Ectodermal cell (in vitro differentiated cells): Measurements from ENCODE around the gene USP17L20.
"Not testable (repeated sequence)": the region's sequence is repeated elsewhere in the genome, so short reads cannot be mapped to it uniquely, and the experiment has no call there.

Experiments
- H3K27ac ChIP-seq: 2 replicates; pipeline ENCODE4 v1.7.0; 2013; ENCODE audit warnings: mild to moderate bottlenecking, low read depth, low read length; ENCODE audit not compliant: insufficient read depth, poor library complexity, severe bottlenecking
- H3K27me3 ChIP-seq: 2 replicates; pipeline ENCODE4 v1.7.0; 2013; ENCODE audit warnings: mild to moderate bottlenecking, low read length; ENCODE audit not compliant: insufficient read depth, control insufficient read depth, poor library complexity, severe bottlenecking
- H3K36me3 ChIP-seq: one replicate; pipeline ENCODE4 v1.7.0; 2013; ENCODE audit warnings: low read length; ENCODE audit not compliant: control insufficient read depth, insufficient read depth
- H3K4me1 ChIP-seq: one replicate; pipeline ENCODE4 v1.7.0; 2013; ENCODE audit warnings: low read length; ENCODE audit not compliant: control insufficient read depth, insufficient read depth
- H3K4me3 ChIP-seq: 2 replicates; pipeline ENCODE4 v1.7.0; 2013; ENCODE audit warnings: low read depth, low read length, control low read depth; ENCODE audit not compliant: insufficient read depth
- H3K9me3 ChIP-seq: 2 replicates; pipeline ENCODE4 v1.7.0; 2013; ENCODE audit warnings: mild to moderate bottlenecking, low read length, moderate library complexity; ENCODE audit not compliant: control insufficient read depth
- WGBS, 2 experiments: methylation state at CpG; one replicate each; pipeline ENCODE4 v1.1.7; 2013; ENCODE audit warnings: missing lambda C conversion rate in 2 of 2; 5-methylcytosine and 5-hydroxymethylcytosine counted together

The USP17L20 gene

DNA sequence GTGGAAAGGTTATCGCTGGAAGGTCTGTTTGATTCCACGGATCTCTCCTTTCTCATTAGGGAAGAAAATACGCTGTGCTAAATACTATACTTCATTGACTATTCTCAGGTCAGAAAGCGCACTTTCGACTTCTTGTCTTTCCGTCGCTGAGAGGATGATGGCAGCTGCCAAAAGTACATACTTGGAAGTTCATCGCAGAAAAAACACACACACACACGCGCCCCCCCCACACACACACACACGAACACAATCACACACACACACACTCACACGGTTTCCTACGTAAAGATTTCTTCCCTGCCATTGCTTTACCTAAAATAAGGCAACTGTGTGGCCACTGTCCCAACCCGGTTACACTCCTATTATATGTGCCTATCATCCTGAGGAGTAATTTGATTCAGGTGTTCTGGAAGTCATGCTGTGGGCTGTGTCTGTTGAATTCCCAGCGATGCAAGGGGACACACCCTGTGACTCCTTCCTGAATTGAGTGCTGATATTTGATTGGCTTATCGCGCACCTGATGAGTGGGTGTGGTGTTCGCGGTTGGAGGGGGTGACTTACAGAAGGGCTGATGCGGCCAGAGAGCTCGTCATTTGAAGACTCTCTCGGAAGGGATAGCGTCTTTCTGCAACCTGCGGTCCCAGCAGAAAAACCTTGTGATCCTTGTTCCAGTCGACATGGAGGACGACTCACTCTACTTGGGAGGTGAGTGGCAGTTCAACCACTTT lies 9.8 kb upstream of the USP17L20 start, which contains the start of gene USP17L18:
Gene USP17L18, plus strand, starts transcription at position 678 of the 728 bp plus-strand sequence. Its CDS starts 0 bp downstream, at position 678.
- H3K27me3 ChIP-seq, H3K27ac ChIP-seq, H3K9me3 ChIP-seq, H3K4me3 ChIP-seq, H3K4me1 ChIP-seq, H3K36me3 ChIP-seq: not testable (repeated sequence)
- 82 to 87% methylated on average over 9 of the region's 26 CpGs for WGBS, 2 experiments

DNA sequence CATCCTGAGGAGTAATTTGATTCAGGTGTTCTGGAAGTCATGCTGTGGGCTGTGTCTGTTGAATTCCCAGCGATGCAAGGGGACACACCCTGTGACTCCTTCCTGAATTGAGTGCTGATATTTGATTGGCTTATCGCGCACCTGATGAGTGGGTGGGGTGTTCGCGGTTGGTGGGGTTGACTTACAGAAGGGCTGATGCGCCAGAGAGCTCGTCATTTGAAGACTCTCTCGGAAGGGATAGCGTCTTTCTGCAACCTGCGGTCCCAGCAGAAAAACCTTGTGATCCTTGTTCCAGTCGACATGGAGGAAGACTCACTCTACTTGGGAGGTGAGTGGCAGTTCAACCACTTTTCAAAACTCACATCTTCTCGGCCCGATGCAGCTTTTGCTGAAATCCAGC lies 4.8 kb upstream of the USP17L20 start, which contains the start of gene USP17L19:
Gene USP17L19, plus strand, starts transcription at position 301 of the 400 bp plus-strand sequence. Its CDS starts 0 bp downstream, at position 301.
- not testable (repeated sequence) for H3K36me3 ChIP-seq, H3K27ac ChIP-seq, H3K4me3 ChIP-seq, H3K4me1 ChIP-seq, H3K27me3 ChIP-seq, H3K9me3 ChIP-seq
- no CpG with 5 or more reads among the region's 13 CpGs for WGBS, 2 experiments

DNA sequence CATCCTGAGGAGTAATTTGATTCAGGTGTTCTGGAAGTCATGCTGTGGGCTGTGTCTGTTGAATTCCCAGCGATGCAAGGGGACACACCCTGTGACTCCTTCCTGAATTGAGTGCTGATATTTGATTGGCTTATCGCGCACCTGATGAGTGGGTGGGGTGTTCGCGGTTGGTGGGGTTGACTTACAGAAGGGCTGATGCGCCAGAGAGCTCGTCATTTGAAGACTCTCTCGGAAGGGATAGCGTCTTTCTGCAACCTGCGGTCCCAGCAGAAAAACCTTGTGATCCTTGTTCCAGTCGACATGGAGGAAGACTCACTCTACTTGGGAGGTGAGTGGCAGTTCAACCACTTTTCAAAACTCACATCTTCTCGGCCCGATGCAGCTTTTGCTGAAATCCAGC lies 4.6 kb downstream of the USP17L20 start, which contains the start of gene USP17L21:
Gene USP17L21, plus strand, starts transcription at position 301 of the 400 bp plus-strand sequence. Its CDS starts 0 bp downstream, at position 301.
- no CpG with 5 or more reads among the region's 13 CpGs for WGBS, 2 experiments

DNA sequence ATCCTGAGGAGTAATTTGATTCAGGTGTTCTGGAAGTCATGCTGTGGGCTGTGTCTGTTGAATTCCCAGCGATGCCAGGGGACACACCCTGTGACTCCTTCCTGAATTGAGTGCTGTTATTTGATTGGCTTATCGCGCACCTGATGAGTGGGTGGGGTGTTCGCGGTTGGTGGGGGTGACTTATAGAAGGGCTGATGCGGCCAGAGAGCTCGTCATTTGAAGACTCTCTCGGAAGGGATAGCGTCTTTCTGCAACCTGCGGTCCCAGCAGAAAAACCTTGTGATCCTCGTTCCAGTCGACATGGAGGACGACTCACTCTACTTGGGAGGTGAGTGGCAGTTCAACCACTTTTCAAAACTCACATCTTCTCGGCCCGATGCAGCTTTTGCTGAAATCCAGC lies 9.4 kb downstream of the USP17L20 start, which contains the start of gene USP17L22:
Gene USP17L22, plus strand, starts transcription at position 301 of the 400 bp plus-strand sequence. Its CDS starts 0 bp downstream, at position 301.
- WGBS, 2 experiments = no CpG with 5 or more reads among the region's 15 CpGs
- H3K4me3 ChIP-seq, H3K27ac ChIP-seq, H3K27me3 ChIP-seq, H3K36me3 ChIP-seq, H3K4me1 ChIP-seq, H3K9me3 ChIP-seq: not testable (repeated sequence)

More for the DNA sequence above, 4.6 kb downstream of the USP17L20 start, which contains the start of gene USP17L21:
- not testable (repeated sequence) for H3K9me3 ChIP-seq, H3K36me3 ChIP-seq, H3K4me1 ChIP-seq, H3K27me3 ChIP-seq, H3K4me3 ChIP-seq, H3K27ac ChIP-seq

DNA sequence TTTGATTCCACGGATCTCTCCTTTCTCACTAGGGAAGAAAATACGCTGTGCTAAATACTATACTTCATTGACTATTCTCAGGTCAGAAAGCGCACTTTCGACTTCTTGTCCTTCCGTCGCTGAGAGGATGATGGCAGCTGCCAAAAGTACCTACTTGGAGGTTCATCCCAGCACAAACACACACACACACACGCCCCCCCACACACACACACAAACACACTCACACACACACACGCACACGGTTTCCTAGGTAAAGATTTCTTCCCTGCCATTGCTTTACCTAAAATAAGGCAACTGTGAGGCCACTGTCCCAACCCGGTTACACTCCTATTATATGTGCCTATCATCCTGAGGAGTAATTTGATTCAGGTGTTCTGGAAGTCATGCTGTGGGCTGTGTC lies 13.8 kb downstream of the USP17L20 start:
- H3K9me3 ChIP-seq, H3K27ac ChIP-seq, H3K36me3 ChIP-seq, H3K4me3 ChIP-seq, H3K27me3 ChIP-seq, H3K4me1 ChIP-seq: not testable (repeated sequence)
- 63 to 71% methylated on average over 5 of the region's 10 CpGs for WGBS, 2 experiments
